HG03558 (cell line): ENCODE results near the gene CTNNA3.
"Not testable (repeated sequence)": the region's sequence is repeated elsewhere in the genome, so short reads cannot be mapped to it uniquely, and the experiment has no call there.

Source experiments
- ATAC-seq: cut with Tn5 transposase; IDR thresholded peaks from one replicate; pipeline ENCODE4 v1.9.1; 2021; ENCODE audit warnings: moderate number of reproducible peaks; ENCODE audit not compliant: unreplicated experiment; ENCODE audit errors: extremely low read depth

Gene CTNNA3

DNA sequence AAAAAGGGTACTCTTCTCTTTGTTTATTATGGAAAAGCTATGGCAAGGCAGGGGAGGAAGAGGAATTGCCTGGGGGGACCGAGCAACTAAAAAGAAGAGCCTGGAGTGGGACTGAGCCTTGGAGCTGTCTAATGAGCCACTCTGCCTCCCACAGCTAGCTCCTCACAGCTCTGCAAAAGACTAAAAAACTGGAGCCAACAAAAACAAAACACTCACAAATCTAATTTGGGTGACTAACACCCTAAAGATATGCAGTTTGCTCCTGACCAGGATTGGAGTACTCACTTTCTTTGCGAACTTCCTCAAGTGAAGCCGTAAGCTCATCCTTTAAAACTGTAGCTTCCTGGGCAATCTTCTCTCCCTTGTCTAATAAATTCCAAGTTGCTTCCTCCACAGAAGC, 89.4 kb downstream of the CTNNA3 start:
- ATAC-seq = no peak

DNA sequence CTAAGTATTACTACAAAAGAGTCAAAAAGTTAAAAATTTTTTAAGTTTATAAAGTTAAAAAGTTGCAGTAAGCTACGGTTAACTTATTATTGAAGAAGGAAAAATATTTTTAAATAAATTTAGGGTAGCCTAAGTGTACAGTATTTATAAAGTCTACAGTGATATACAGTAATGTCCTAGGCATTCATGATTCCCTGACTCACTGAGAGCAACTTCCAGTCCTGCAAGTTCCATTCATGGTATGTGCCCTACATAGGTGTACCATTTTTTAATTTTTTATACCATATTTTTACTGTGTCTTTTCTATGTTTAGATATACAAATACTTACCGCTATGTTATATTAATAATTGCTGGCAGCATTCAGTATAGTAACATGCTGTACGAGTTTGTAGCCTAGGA, 92.3 kb downstream of the CTNNA3 start:
- ATAC-seq = no peak

GRCh38 chr10:67603086-67603485, 92.9 kb downstream of the CTNNA3 start:
- no peak for ATAC-seq

- ATAC-seq = no peak
These were observed 93.6 kb downstream of the CTNNA3 start for GRCh38 chr10:67602268-67602950.

GRCh38 chr10:67599597-67599996, 96.4 kb downstream of the CTNNA3 start:
- ATAC-seq = no peak

- no peak for ATAC-seq
These were observed 99.4 kb downstream of the CTNNA3 start for GRCh38 chr10:67596641-67597040.

GRCh38 chr10:67587771-67588170, 108.2 kb downstream of the CTNNA3 start:
- no peak for ATAC-seq

- ATAC-seq = no peak
These were observed 120.5 kb downstream of the CTNNA3 start for GRCh38 chr10:67575532-67575931.

DNA sequence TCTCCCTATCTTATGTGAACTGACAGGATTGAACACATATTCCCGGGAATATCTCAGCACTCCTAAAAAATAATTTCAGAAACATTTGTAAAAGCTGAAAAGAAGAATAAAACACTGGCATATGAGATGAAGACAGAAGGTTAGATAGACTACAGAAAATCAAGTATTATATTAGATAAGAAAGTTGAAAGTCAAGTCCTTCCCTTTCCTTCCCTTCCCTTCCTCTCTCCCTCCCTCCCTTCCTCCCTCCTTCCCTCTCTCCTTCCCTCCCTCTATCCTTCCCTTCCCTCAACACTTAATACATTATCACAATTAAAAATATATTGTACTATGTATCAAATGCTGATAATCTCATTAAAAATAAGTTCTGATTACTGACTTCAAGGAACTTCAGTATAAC, 122.5 kb downstream of the CTNNA3 start:
- no peak for ATAC-seq

GRCh38 chr10:67571503-67571902, 124.5 kb downstream of the CTNNA3 start:
- ATAC-seq = no peak

DNA sequence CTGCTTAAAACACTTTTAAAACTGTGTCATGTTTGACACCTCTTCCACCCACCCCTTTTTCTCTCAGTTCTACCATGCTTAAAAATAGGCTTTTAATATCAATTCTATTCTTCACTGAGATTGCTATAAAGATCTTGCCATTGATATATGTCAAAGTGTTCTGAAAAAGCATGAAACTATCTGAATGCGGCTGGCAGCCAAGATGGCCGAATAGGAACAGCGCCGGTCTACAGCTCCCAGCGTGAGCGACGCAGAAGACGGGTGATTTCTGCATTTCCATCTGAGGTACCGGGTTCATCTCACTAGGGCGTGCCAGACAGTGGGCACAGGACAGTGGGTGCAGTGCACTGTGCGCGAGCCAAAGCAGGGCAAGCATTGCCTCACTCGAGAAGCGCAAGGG, 137.7 kb downstream of the CTNNA3 start:
- not testable (repeated sequence) for ATAC-seq

DNA sequence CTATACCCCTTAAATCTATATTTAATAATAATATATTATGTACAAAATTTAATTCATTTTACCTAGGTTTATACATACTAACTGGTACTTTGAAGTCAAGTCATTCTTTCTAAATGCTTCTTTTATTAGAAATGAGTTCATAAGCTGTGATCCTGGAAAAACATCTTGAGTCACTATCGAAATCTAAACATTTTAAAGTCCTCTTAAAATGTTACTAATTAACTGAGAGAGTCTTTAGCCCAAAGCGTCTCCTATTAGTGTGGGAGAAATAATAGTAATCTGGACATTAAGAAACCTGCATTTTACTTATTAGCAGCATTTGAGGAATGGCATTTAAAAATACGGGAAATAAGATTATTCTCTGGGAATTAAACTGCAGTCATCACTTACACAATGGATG, 142.7 kb downstream of the CTNNA3 start:
- no peak for ATAC-seq

DNA sequence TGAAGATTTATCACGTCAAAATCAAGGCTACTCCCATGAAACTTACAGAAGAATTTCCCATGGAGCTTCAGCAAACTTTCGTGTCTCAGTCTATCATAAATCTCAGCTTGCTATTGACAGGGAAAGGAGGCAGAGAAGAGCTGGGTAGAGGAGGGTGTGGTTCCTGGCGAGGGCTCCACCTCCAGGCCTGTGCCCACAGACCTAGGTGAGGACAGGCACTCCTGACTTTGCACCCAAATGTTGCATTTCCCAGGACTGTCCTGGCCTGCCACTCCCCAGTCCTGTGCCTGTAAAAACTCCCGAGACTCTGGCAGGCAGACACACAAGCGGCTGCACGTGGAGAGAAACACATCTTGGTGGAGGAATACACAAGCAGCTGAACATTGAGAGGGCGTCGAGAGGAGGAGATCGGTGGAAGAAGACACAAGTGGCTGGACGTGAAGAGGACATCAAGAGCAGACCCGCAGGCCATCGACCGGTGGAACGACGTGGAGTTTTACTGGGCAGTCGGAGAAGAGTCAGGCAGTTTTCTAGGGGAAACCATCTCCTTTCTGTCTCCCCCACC, 145.1 kb downstream of the CTNNA3 start:
- no peak for ATAC-seq

GRCh38 chr10:67550046-67550445, 145.9 kb downstream of the CTNNA3 start:
- ATAC-seq = no peak

- no peak for ATAC-seq
These were observed 146.6 kb downstream of the CTNNA3 start for GRCh38 chr10:67549390-67549789.

DNA sequence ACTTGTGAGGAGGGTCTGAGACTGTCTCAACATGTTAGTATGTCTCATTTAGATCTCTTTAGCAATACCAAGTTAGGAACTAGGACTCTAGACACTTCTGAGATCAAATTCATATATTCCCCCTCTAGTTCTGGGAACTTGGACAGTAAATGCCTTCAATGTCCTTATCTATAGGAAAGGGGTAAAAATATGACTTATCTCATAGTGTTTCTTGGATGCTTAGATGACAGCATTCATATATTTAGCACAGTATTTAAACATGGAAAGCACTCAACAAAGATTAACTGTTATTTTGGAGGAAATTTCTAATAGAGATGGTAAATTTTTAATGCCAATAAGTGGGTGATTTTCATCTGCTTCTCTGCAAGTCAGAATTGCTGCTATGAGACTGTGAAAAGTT, 154.6 kb downstream of the CTNNA3 start:
- no peak for ATAC-seq

DNA sequence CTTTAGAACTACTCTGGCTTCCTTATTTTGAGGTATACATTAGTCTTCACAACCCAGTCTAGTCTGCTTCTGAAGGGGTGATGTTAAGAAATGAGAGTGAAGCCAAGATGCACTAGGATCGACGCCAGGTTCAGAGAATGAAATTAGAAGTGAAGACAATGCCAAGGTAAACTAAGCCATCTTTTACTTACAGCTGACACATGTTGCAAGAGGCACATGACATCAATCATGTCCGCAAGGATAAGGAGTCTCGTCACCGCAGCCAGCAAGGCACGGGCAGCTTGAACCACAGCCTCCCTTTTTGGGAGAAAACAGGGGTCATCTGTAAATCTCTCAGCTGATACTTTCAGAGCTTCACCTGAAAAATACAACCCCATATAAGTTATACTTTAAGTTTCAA, 156.7 kb downstream of the CTNNA3 start:
- no peak for ATAC-seq

DNA sequence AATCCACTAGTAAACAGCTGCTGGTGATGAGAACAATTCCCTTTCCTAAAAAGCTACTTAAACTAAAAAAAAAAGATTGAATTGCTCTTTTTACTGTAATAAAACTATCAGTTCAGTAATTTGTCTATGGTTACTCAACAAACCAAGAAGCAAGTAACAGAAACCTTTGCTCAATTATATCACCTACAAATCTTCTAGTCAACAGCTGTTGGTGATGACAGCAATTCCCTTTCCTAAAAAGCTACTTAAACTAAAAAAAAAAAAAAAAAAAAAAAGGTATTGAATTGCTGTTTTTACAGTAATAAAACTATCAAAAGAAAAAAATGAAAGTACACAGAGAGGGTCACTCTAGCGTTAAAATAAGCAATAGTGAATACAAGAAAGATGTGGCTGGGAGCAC, 158.1 kb downstream of the CTNNA3 start:
- no peak for ATAC-seq

- no peak for ATAC-seq
These were observed 162.6 kb downstream of the CTNNA3 start for GRCh38 chr10:67533376-67533775.

DNA sequence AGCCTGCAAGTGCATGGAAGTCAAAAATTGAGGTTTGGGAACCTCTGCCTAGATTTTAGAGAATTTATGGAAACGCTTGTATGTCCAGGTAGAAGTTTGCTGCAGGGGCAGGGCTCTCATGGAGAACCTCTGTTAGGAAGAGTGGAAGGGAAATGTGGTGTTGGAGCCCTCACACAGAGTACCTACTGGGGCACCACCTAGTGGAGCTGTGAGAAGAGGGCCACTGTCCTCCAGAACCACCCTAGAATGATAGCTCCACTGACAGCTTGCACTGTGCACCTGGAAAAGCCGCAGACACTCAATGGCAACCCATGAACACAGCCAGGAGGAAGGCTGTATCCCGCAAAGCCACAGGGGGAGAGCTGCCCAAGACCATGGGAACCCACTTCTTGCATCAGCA, 165.0 kb downstream of the CTNNA3 start:
- ATAC-seq = not testable (repeated sequence)

DNA sequence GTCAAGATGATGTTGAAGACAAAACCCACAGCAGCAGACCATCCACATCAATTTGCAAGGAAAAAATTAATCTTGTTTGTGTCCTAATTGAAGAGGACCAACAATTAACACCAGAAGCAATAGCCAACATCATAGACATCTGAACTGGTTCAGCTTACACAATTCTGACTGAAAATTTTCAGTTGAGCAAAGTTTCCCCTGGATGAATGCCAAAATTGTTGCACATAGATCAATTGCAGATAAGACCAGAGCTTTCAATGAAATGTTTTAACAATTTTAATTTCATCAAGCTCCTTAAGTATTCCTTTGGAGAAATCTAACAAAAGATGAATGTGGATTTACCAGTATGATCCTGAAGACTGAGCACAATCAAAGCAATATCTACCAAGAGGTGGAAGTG, 168.6 kb downstream of the CTNNA3 start:
- no peak for ATAC-seq

GRCh38 chr10:67521546-67521945, 174.4 kb downstream of the CTNNA3 start:
- ATAC-seq = no peak
